ENCODE results near the gene PGR.

The PGR gene

GRCh38 chr11:101090679-101091270, 38.8 kb downstream of the PGR start:
- Histone ChIP-seq H3K4me1 (ENCODE audit: insufficient read depth, low read length, severe bottlenecking) (no peaks in the 10 kb centered on the region), H3K4me2 (ENCODE audit: low read length) (no peak overlapping the region), H3K9me2 (ENCODE audit: low read depth, low read length) (no peaks in the 10 kb centered on the region), H3K9me3 (ENCODE audit: low read length) (no peaks in the 10 kb centered on the region), H3K4me3 (ENCODE audit: low read depth, low read length, poor library complexity, severe bottlenecking) (no peak overlapping the region), H3K79me2 (ENCODE audit: insufficient read depth, low read length) (no peaks in the 10 kb centered on the region), H2AFZ (ENCODE audit: low read length) (no peak overlapping the region), H3K27ac (ENCODE audit: low read depth, low read length, poor library complexity, severe bottlenecking) (no peak overlapping the region), H3F3A (ENCODE audit: insufficient read depth, low read length) (no peaks in the 10 kb centered on the region), H3K9ac (ENCODE audit: low read length) (no peak overlapping the region), H3K36me3 (ENCODE audit: insufficient read depth, low read length) (no peaks in the 10 kb centered on the region), H4K20me1 (ENCODE audit: insufficient read depth, low read length) (no peaks in the 10 kb centered on the region), H3K27me3 (ENCODE audit: insufficient read depth, low read length) (no peaks in the 10 kb centered on the region)
- TF ChIP-seq EZH2 (IDR thresholded peaks at IDR 0.05; ENCODE audit: borderline replicate concordance, low read length) (no peak), CTCF (IDR thresholded peaks at IDR 0.05; ENCODE audit: low read length) (no peak)

GRCh38 chr11:101083335-101083734, 46.3 kb downstream of the PGR start:
- no peak for TF ChIP-seq EZH2 (IDR thresholded peaks at IDR 0.05; ENCODE audit: borderline replicate concordance, low read length)
- TF ChIP-seq CTCF (IDR thresholded peaks at IDR 0.05; ENCODE audit: low read length), result no peak
- H3K9me3 ChIP-seq (ENCODE audit: low read length), result no peaks in the 10 kb centered on the region
- H3K9ac ChIP-seq (ENCODE audit: low read length), result no peak overlapping the region
- H3K27me3 ChIP-seq (ENCODE audit: insufficient read depth, low read length), result no peaks in the 10 kb centered on the region
- H3K4me1 ChIP-seq (ENCODE audit: insufficient read depth, low read length, severe bottlenecking), result no peaks in the 10 kb centered on the region
- no peak overlapping the region for H3K27ac ChIP-seq (ENCODE audit: low read depth, low read length, poor library complexity, severe bottlenecking)
- no peak overlapping the region for H3K4me3 ChIP-seq (ENCODE audit: low read depth, low read length, poor library complexity, severe bottlenecking)
- H3K36me3 ChIP-seq (ENCODE audit: insufficient read depth, low read length), result no peaks in the 10 kb centered on the region
- no peak overlapping the region for H3K4me2 ChIP-seq (ENCODE audit: low read length)
- H2AFZ ChIP-seq (ENCODE audit: low read length), result no peak overlapping the region
- no peaks in the 10 kb centered on the region for H3K9me2 ChIP-seq (ENCODE audit: low read depth, low read length)
- H3F3A ChIP-seq (ENCODE audit: insufficient read depth, low read length), result no peaks in the 10 kb centered on the region
- no peaks in the 10 kb centered on the region for H4K20me1 ChIP-seq (ENCODE audit: insufficient read depth, low read length)
- no peaks in the 10 kb centered on the region for H3K79me2 ChIP-seq (ENCODE audit: insufficient read depth, low read length)

GRCh38 chr11:101082813-101083212, 46.8 kb downstream of the PGR start:
- Histone ChIP-seq H3F3A (ENCODE audit: insufficient read depth, low read length) (no peaks in the 10 kb centered on the region), H3K9me3 (ENCODE audit: low read length) (no peaks in the 10 kb centered on the region), H3K27me3 (ENCODE audit: insufficient read depth, low read length) (no peaks in the 10 kb centered on the region), H4K20me1 (ENCODE audit: insufficient read depth, low read length) (no peaks in the 10 kb centered on the region), H3K4me2 (ENCODE audit: low read length) (no peak overlapping the region), H3K79me2 (ENCODE audit: insufficient read depth, low read length) (no peaks in the 10 kb centered on the region), H3K27ac (ENCODE audit: low read depth, low read length, poor library complexity, severe bottlenecking) (no peak overlapping the region), H3K9me2 (ENCODE audit: low read depth, low read length) (no peaks in the 10 kb centered on the region), H3K9ac (ENCODE audit: low read length) (no peak overlapping the region), H3K4me3 (ENCODE audit: low read depth, low read length, poor library complexity, severe bottlenecking) (no peak overlapping the region), H3K4me1 (ENCODE audit: insufficient read depth, low read length, severe bottlenecking) (no peaks in the 10 kb centered on the region), H3K36me3 (ENCODE audit: insufficient read depth, low read length) (no peaks in the 10 kb centered on the region), H2AFZ (ENCODE audit: low read length) (no peak overlapping the region)
- TF ChIP-seq CTCF (IDR thresholded peaks at IDR 0.05; ENCODE audit: low read length), result no peak
- no peak for TF ChIP-seq EZH2 (IDR thresholded peaks at IDR 0.05; ENCODE audit: borderline replicate concordance, low read length)

Data from OCI-LY1 (cell line).